GM19324 (cell line): Measurements from ENCODE around the gene PTPRN2.
"Not testable (repeated sequence)": the region's sequence is repeated elsewhere in the genome, so short reads cannot be mapped to it uniquely, and the experiment has no call there.

ENCODE experiments used
- ATAC-seq: cut with Tn5 transposase; IDR thresholded peaks from one replicate; pipeline ENCODE4 v1.9.1; 2021; ENCODE audit warnings: mild to moderate bottlenecking, moderate library complexity; ENCODE audit not compliant: unreplicated experiment, low FRiP score

PTPRN2 gene

DNA sequence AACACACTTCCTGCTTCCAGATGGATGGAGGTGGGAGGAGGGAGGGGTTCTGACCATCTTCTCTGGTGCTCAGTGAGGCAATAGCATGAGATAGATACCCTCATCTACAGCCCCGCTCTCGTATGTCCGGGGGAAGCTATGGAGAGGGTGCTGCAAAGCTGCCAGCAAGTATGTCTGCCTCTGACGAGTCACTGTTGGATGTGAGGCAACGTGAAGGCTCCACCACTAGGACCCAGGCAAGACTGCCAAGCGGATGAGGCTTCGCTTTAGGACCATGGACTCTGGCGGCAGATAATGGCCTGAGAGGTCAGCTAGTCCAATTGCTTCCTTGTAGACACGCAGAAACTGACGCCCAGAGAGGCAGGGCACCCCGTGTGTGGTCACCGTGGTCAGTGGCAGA is 601.6 kb downstream of the PTPRN2 start:
- no peak for ATAC-seq

DNA sequence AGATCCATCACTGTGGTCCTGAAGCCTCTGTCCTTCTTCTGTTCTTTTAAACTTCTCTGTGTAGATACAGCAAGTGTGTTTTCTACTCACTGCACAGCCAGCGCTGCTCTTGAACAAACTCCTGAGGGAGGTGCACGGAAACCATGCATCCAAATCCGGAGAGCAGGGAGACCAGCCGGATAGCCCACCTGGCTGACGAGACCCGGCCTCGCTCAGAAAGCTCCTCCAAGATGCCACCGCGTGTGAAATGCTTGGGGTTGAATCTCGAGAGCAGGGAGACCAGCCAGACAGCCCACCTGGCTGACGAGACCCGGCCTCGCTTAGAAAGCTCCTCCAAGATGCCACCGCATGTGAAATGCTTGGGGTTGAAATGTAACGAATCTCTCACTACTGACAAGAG is 602.0 kb downstream of the PTPRN2 start:
- no peak for ATAC-seq

DNA sequence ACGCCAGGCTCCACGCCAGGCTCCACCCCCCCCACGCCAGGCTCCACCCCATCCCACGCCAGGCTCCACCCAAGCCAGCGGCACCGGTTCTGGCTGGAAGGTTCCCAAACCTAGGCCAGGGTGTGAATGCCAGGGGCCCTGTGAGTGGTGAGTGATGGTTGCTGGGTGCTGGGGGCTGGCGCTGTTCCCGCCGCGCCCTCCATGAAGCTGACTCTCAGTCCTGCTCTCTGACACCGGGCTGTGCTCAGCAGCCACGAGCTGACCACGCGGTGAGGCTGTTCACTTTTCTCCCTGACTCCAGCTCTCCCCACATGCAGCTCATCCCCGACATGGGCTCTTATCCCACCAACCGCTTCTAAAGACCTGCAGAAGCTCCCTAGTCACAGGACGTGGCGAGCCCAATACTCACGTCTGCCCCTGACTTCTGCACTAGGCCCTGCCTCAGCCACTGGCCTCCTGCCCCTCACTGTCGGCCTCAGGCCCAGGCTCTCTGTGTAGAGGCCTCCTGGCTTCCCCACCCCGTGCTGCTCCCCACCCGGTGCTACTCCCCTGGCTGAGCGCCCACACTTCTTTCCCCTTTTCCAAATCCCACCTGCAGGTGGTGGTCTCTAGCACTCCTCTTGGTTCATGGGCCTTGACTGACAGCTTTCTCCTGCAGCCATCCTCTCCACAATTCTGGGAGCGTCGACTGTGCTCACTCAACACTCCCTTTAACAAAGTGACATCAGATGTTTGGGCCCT is 603.0 kb downstream of the PTPRN2 start:
- ATAC-seq, result no peak

DNA sequence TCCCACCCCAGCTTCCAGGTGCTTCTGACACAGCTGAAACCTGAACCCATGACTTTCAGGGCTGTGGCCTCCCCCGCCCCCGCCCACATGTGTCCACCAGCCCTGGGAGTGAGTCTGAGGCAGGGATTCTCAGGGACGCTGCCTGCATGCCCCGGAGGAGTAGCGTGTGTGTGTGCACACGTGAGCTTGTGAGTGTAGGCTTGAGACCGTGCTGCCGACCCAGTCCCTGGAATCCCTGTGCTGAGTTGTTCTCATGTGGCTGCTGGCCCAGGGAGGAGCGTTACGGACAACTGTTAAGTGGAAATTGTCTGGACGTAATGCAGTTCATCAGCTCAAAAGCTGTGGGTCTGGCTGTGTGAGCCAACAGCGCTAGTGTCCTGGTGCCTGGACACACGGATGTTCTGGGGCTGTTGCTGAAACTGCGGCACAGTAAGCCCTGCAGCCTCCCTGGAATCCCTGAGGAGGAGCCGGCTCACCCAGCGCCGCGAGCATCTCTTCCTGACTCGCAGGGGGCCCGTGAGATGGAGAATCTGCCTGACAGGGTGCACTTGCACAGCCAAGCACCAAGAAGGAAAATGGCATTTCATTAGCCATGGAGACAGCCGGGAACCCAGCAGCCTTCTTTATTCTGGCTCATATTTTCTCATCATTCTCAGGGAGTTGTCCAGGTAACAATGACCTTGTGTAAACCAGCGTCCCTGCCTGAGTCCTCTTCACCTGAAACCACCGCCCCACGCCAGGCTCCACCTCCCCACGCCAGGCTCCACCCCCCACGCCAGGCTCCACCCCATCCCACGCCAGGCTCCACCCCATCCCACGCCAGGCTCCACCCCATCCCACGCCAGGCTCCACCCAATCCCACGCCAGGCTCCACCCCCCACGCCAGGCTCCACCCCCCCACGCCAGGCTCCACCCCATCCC is 603.9 kb downstream of the PTPRN2 start:
- no peak for ATAC-seq

DNA sequence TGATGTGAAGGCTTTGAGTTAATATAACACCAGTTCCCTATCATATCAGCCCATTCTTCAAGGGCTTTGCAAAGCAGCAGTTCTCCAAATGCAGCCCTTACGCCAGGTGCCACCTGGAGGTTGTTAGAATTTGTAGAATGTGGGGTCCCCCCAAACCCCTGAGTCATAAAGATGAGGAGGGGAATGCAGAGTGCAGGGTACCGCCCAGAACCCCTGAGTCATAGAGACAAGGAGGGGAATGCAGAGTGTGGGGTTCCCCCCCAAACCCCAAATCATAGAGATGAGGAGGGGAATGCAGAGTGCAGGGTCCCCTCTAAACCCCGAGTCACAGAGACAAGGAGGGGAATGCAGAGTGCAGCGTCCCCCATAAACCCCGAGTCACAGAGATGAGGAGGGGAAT is 605.8 kb downstream of the PTPRN2 start:
- no peak for ATAC-seq

DNA sequence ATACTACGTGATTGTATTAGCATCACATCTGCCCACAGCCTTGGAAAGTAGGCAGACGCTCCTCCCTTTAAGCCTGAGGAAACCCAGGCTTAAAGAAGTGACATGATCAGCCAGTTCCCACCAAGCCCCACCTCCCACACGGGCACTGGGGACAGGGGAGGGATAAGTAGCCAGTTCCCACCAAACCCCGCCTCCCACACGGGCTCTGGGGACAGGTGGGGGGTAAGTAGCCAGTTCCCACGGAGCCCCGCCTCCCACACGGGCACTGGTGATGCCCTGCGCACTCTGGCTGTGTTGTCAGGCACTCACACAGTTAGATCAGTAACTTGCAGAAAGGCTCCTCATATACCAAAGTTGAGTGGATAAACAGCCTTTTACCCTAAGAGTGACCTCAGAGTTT is 606.8 kb downstream of the PTPRN2 start:
- no peak for ATAC-seq

DNA sequence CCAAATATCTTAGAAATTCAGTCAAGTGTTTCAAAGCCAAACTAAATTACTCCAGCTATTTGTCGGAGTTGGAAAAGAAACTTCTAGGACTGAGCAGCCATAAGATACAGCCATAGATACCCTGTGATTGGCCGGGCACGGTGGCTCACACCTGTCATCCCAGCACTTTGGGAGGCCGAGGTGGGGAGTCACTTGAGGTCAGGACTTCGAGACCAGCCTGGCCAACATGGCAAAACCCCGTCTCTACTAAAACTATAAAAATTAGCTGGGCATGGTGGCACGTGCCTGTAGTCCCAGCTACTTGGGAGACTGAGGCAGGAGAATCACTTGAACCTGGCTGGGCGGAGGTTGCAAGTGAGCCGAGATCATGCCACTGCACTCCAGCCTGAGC is 607.3 kb downstream of the PTPRN2 start:
- ATAC-seq, result not testable (repeated sequence)

DNA sequence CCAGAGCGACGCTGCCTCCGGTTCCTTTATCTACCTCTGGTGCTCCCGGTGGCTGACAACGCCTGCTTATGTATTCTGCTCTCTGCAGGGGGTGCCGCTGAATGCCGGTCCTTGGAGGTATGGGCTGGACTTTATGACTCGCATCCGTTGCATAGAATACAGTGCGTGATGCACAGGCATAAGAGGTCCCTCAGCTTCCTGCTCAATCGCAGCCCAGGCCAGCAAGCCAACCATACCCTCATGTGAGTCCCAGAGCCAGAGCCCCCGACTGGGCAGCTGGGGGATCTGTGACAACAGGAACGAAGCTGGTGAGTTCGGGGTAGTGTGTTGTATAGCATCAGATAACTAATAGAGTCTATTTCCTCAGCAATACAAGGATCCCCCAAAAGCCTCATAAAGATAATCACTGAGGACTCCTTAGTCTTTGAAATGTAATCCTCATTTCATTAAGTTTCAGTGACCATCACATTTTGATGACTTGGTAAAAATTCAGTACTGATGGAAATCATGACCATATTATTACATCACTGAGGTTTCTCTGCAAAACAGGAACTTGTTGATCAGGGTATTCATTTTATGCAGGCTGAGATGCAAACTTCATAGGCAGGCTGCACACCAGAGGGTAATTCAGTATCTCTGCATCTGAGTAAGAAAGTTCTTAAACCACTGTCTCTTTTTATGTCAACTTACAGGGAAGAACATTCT is 607.8 kb downstream of the PTPRN2 start:
- no peak for ATAC-seq

DNA sequence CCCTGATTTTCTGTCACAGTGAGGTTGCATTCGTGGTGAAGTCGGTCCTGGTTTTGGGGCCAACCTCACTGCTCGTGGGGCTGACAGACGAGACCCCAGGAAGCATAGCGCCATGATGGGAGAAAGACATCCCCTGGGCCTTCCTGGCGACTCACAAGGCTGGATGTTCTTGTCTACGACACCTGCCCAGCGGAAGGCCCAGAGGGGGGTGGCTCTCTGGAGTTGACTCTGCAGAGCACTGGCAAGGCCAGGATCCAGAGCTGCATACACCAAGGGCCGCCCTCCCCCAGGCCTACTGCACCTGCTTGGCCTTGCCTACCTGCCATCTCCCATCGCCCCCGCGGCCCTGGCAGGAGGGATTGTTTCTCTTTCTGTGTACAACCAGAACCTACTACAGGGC is 608.9 kb downstream of the PTPRN2 start:
- no peak for ATAC-seq

DNA sequence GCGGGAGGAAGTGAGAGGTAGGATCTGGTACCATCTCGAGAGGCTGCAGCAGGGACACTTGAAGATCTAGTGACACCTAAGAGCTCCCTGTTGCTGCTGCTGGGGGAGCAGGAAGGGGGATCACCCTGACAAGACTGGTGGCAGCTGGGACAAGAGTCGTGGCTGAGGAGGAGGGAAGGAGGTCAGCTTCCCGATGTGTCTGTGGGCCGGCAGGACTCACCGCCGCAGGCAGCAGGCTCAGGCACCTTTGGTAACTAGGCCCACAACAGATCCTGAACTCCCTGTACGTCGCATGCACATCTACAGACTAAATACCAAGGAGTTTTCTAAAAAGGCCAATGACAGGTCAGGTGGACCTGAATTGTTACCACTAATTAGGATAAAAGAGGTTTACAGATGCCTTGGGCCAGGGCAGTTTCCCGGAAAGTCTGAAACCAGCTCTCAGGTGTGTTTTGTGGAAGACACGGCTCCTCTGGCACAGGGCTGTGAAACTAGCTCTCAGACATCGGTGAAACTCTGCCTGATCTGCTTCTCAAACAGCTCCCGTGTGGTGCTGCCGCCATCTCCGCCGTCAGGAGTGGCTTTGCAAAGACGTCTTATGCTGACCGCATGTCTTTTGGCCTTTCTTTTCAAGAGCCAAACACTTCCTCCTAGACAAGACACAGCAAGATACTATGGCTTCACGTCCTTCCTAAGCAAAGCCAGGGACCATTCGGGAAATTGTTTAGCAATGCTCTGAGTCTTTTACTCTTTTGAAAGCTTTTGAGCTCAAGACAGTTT is 609.7 kb downstream of the PTPRN2 start:
- no peak for ATAC-seq

DNA sequence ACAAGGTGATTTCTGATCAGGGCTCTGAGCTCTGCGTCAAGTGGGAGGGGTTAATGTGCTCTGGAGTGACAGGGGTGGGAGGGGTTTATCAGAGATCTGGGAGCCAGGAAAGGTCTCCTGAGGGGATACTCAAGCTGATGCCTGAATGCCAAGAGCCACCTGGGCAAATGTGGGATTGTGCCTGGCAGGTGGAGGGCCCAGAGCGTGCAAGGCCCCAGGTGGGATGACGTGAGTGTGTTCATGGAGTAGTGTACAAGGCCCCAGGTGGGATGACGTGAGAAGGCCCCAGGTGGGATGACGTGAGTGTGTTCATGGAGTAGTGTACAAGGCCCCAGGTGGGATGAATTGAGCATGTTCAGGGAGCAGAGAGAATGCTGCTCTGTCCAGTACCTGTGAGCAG is 610.3 kb downstream of the PTPRN2 start:
- no peak for ATAC-seq

DNA sequence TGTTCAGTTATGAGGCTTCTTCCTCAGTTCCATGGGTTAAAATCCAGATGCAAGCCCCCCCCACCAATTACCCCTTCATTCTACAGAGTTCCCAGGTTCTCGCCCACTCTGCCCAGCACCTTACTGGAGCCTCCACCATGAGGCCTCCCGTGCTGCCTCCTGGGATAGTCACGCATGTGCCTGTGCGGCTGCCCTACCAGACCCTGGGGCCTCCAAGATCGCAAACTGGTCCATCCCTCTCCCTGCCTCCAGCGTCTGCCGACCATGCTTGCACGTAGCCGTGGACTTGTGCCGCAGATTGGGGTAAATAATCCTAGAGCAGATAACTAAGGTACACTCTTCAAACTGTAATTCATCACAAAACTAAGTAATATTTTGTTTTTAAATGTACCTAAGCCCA is 611.2 kb downstream of the PTPRN2 start:
- ATAC-seq, result no peak

DNA sequence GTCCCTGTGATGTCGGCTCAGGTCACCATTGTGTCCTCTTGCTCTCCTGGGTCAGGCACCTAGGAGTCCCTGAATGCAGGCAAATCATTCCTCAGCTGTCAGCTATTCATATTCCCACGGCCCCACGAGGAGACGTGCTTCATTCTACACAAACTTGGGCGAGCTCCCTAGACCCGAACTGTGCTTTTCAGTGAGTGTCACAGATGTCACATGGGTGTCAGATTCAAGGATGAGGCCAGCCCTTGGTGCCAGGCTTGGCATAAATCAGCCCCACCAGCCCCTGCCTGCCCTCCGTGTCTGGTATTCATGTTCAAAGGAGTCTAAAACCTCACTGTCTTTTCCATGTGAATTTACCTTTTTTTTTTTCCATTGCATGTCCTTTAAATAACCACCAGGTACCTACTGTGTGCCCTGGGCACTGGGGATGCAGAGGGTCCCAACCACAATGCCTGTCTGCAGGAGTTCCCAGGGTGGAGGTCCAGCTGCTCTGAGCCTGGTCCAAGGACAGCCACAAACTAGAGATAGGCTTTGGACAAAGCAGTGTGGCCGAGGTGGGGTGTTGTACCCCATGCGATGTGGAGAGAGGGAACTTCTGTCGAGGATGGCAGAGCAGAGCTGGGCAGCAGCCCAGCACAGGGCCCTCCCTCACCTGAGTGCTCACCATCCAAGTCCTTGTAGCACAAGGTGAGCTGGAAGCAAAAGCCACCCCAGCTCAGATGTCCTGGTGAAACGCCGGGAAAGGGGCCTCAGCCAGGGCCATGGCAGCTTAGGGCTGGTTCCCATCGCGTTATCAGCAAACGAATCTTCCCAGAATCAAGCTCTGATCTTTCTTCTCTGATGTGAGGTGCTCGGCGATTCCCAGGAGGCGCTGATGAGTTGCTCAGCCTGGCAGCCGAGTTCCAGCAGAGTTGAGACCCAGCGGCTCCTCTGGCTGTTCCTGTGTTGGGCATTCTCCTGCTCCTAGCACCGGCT is 611.9 kb downstream of the PTPRN2 start:
- no peak for ATAC-seq

DNA sequence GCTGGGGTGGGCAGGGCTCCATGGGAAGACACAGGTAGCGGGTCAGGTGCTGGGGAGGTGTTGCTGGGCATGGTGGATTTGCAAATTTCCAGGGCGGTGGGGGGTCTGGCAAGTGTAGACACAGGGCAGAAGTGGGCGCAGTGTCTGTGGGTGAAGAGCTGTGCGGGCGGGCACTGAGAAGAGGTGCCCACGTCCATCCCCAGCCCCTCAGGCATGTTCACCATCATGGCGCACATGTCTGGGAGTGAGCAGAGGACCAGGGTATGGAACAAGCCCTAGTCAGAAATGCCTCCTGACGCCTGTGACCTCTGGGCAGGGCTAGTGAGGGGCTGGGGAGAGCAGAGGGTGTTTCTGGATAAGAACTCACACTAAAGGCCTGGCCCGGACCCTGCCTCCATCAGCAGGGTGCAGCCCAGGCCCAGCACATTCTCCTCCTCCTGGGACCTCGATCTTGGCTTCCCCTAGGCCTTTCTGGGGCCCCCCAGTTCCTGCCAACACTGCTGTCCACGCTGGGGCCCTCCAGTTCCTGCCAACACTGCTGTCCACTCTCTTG is 612.9 kb downstream of the PTPRN2 start:
- no peak for ATAC-seq

DNA sequence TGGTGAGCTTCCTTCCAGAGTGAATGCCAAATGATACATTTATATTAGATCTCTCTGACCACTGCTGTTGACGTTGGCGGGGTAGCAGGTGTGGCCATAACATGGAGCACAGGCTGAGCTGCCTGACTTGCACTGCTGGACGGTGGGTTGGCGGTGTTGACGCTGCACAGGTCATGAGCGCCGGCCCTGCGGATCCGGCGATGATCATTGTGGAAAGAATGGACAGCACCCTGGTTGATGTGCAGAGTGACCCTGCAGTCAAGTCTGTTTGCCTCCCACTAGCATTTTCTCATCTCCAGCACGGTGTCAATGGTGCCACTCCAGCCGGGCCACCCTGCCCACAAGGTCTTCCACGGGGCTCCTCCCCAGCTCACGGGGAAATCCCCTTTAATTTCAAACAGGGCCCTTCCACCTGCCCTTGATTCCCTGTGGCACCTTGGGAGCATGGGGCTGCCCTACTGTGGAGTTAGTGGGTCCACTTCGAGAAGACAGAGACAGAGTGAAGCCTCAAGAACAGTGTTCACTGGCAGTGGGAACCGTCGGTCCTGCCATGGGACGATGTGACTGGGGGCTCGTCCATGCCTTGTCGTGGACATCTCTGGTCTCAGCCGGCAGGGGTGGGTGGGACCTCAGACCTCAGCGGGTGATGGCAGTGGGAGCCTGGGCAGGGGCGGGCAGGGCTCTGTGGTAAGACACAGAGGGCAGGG is 613.5 kb downstream of the PTPRN2 start:
- no peak for ATAC-seq

DNA sequence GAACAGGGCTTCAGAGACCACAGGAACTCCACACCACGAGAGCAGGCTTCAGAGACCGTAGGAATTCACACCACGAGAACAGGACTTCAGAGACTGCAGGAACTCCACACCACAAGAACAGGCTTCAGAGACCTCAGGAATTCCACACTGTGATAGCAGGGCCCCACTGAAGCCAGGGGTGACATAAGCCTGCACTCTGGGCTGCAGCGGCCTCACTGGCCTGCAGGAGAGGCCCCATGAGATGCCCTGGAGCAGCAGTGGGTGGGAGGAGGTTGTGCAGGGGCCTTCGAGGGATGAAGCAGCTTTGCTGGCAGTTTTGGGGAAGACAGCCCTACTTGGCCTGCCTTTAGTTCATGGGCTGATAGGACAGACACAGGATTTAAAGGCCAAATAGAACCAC is 614.7 kb downstream of the PTPRN2 start:
- no peak for ATAC-seq

DNA sequence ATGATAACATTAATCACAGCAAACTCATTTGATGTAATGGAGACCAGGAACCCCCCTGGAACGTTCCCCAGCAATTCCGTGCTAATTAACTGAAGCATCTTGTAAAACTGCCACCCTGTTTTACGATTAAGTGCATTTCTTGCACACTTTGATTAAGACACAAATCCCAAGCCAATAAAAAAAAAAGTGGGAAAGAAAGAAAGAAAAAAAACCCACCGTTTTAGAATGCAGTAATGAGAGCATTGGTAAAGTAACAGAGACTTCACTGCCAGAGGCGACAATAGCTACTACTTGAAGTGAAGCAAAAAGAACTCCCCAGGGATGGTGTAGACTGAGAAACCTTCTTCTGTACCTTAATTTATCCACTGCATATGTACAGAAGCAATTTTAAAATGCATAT is 616.1 kb downstream of the PTPRN2 start:
- ATAC-seq, result no peak

DNA sequence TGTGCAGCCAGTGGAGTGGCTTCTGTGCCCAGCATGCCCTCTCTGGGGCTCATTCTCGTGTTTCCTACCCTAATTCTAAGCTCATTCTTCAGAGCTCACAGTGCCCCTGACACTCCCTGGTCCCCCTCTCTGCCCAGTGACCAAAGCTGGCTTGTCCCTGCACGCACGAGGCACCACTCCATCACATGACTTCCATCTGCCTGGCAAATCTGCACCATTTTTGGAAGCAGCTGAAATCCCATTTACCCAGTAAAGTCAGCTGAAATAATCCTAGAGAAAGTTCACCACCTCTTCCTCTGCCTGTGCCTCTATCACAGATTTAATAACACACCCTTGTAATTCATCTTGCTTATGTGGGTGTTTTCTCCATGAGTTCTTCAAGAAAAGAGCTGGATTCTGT is 616.9 kb downstream of the PTPRN2 start:
- no peak for ATAC-seq
